ENCODE results near the gene RNASE12.

DNA sequence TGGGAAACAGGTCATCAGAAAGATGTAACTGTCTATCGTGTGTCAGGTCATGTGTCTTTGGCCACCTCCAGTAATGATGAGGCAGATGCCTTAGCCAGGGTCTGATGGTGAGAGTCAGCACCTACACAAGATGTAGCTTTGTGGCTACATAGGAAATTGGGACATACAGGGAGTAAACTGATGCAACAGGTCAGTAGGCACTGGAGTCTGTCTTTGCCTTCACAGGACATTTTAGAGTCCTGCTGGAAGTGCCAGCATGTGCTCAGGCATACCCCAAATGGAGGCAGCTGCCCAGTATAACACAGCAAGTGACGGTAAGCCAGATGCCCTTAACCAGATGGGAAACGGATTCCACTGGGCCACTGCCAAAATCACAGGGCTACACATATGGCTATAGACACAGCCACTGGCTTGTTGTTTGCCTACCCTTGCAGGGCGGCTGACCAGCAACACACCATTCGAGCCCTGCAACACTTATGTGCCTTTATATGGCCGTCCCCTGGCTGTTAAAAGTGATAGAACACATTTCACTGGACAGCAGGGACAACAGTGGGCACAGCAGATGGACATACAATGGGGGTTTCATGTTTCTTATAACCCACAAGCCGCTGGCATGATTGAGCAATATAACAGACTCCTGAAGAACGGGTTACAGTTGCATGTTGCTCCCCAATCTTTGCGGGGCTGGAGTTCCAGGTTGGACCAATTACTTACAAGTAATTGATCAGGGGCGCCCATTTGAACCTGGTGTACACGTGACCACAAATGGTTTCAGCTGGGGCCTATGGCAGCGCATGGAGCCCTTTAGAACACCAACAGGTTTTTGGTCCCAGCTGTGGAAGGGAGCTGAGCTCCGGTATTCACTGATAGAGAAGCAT, 12.9 kb upstream of the RNASE12 start:
- TF ChIP-seq REST (IDR thresholded peaks at IDR 0.05; ENCODE audit: insufficient read depth in 1 of 2, low read depth in 2 of 2, low read length in 2 of 2) (no peak), POLR2AphosphoS5 (IDR thresholded peaks at IDR 0.05; ENCODE audit: low read depth, low read length) (no peak)

All from PFSK-1 (cell line).